Gastrocnemius medialis (tissue), 4 donors: ENCODE results near the gene COMMD9. TPM values are rescaled to one million over a fixed set of nuclear protein-coding genes. Genes with fewer than 3 reads are reported as not detected.

ENCODE experiments used
- ATAC-seq, 2 donors: fragments of 150-250 bp; one replicate each; pipeline ENCODE4 v1.9.1; 2016
- DNase-seq, 2 donors: peaks; one replicate each; pipeline ENCODE4 v3.0.0-alpha.2; 2019
- H3K27ac ChIP-seq, 4 donors: fragments of 200-600 bp; sonication (generic); 1 replicate in 1 of 4; 2 replicates in 3 of 4; pipeline ENCODE4 v1.5.1; 2016 to 2018; ENCODE audit warnings: mild to moderate bottlenecking in 2 of 4, moderate library complexity in 1 of 4
- H3K27me3 ChIP-seq, 3 donors: fragments of 200-600 bp; sonication (generic) in 2 of 3; 1 replicate in 1 of 3; 2 replicates in 2 of 3; pipeline versions ENCODE4 v1.5.1 to v1.6.0; 2016 to 2019; ENCODE audit warnings: mild to moderate bottlenecking in 1 of 3, moderate library complexity in 1 of 3
- H3K36me3 ChIP-seq, 2 donors: fragments of 200-600 bp; sonication (generic) in 1 of 2; one replicate each; pipeline ENCODE4 v1.5.1; 2017 to 2018
- H3K4me1 ChIP-seq, 2 donors: fragments of 200-600 bp; sonication (generic) in 1 of 2; one replicate each; pipeline ENCODE4 v1.5.1; 2016 to 2017; ENCODE audit warnings: mild to moderate bottlenecking in 2 of 2
- H3K4me3 ChIP-seq, 4 donors: fragments of 200-600 bp; sonication (generic) in 3 of 4; 1 replicate in 1 of 4; 2 replicates in 3 of 4; pipeline ENCODE4 v1.5.1; 2016 to 2019; ENCODE audit warnings: mild to moderate bottlenecking in 2 of 4
- H3K9me3 ChIP-seq, 3 donors: fragments of 200-600 bp; sonication (generic) in 2 of 3; 1 replicate in 1 of 3; 2 replicates in 2 of 3; pipeline ENCODE4 v1.5.1; 2016 to 2019
- CTCF ChIP-seq, 5 experiments: fragments of 450-650 bp in 3 of 5; fragments of 200-600 bp in 2 of 5; sonication (generic) in 2 of 5; IDR thresholded peaks in 4 of 5; conservative IDR thresholded peaks in 1 of 5; 1 replicate in 4 of 5; 2 replicates in 1 of 5; pipeline ENCODE4 v1.5.1; 2016 to 2019; ENCODE audit warnings: antibody characterized with exemption in 5 of 5, mild to moderate bottlenecking in 3 of 5, moderate library complexity in 3 of 5
- POLR2A ChIP-seq, 2 donors: fragments of 450-650 bp; IDR thresholded peaks; one replicate each; pipeline ENCODE4 v1.6.1; 2017; ENCODE audit warnings: antibody characterized with exemption in 2 of 2, mild to moderate bottlenecking in 2 of 2, moderate library complexity in 2 of 2
- in situ Hi-C, 4 donors: fragments of 200-750 bp; cut with MboI; loops; one replicate each; pipeline versions ENCODE4 v1.15.0 to v1.8.0; 2017; ENCODE audit warnings: low sequenced_read_pairs in 4 of 4
- intact Hi-C: fragments of 100-400 bp; cut with DNase I; formaldehyde crosslinking; loops from one replicate; pipeline ENCODE4 v1.15.1; 2023; ENCODE audit warnings: low total_unique reads
- total RNA-seq, 4 donors: library from RNA; depleted of rRNA; stranded (reverse); fragments of >200 nt; gene quantifications; one replicate each; pipeline versions ENCODE4 v1.1.0 to v1.2.3, GENCODE V29; 2016

The COMMD9 gene
- total RNA-seq, 4 donors from 2014 or later, result 51.8 to 68.6 (median 57.7) TPM

DNA sequence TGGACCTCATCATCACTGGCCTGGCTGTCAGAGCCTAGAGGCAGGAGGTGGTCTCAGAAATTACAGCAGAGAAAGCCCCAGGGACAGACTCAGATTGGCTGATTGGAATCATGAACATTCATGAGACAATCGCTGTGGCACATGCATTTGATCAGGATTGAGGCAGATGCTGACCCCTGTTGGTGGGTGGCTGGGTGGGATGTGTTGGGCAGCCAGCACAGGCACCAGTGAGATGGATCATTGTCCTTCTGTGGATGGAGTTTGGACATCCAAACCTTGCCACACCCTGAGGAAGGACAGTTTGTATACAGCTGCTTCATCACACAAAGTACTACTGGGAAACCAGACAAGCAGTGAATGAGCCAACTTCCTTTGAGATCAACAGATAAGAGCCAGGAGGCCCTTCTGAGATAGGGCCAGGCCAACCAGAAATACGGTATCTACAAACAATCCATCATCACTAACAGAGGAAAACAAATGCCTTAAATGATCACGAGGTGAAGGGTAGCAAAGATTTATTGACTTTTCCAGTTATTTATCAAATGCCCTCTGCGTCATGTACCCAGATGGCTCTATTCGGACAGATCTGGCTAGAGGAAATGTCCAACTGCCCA is 17.3 kb downstream of the COMMD9 start:
- Histone ChIP-seq H3K27me3 (no peaks in the 10 kb centered on the region), H3K9me3 (no peaks in the 10 kb centered on the region), H3K27ac (no peak overlapping the region), H3K4me3 (no peak overlapping the region), H3K4me1 (no peaks in the 10 kb centered on the region), H3K36me3 (peaks cover 2 to 53% of the 10 kb centered on the region in 2 donors)
- ATAC-seq (no peak), DNase-seq (no peak)
- in situ Hi-C loops, result loop anchor here (25.0 kb wide), 3 partner anchors 235 to 460 kb away; no protein-coding TSS in a partner anchor
- intact Hi-C loops, result no loop called here
- TF ChIP-seq CTCF (IDR thresholded peaks at IDR 0.05 in 4 of 5, conservative IDR thresholded peaks at IDR 0.05 in 1 of 5) (no peak), POLR2A (IDR thresholded peaks at IDR 0.05) (no peak)

GRCh38 chr11:36270701-36271100 is 18.5 kb downstream of the COMMD9 start:
- no peaks in the 10 kb centered on the region for H3K4me1 ChIP-seq
- no peak for ATAC-seq
- in situ Hi-C loops (loop anchor here (25.0 kb wide), 3 partner anchors 233 to 458 kb away; no protein-coding TSS in a partner anchor), intact Hi-C loops (no loop called here)
- TF ChIP-seq POLR2A (IDR thresholded peaks at IDR 0.05) (no peak), CTCF (IDR thresholded peaks at IDR 0.05 in 4 of 5, conservative IDR thresholded peaks at IDR 0.05 in 1 of 5) (no peak)
- no peak for DNase-seq
- peaks cover 2 to 47% of the 10 kb centered on the region in 2 donors for H3K36me3 ChIP-seq
- H3K27me3 ChIP-seq, result no peaks in the 10 kb centered on the region
- no peak overlapping the region for H3K4me3 ChIP-seq
- no peaks in the 10 kb centered on the region for H3K9me3 ChIP-seq
- no peak overlapping the region for H3K27ac ChIP-seq

GRCh38 chr11:36268337-36268985 is 20.8 kb downstream of the COMMD9 start:
- no peak for DNase-seq
- Histone ChIP-seq H3K36me3 (peaks cover 2 to 25% of the 10 kb centered on the region in 2 donors), H3K27ac (no peak overlapping the region), H3K27me3 (no peaks in the 10 kb centered on the region), H3K4me1 (no peaks in the 10 kb centered on the region), H3K4me3 (no peak overlapping the region), H3K9me3 (no peaks in the 10 kb centered on the region)
- in situ Hi-C loops, result loop anchor here (5.0 to 25.0 kb wide), 4 partner anchors 231 to 651 kb away; partner anchors contain the start of gene FJX1 (in 1 of the 4)
- intact Hi-C loops, result loop anchor here (5.0 to 10.0 kb wide), 2 partner anchors 114 to 226 kb away; no protein-coding TSS in a partner anchor
- no peak for TF ChIP-seq CTCF (IDR thresholded peaks at IDR 0.05 in 4 of 5, conservative IDR thresholded peaks at IDR 0.05 in 1 of 5)
- ATAC-seq, result no peak

- TF ChIP-seq POLR2A (IDR thresholded peaks at IDR 0.05) (no peak), CTCF (IDR thresholded peaks at IDR 0.05 in 4 of 5, conservative IDR thresholded peaks at IDR 0.05 in 1 of 5) (no peak)
- H3K27me3 ChIP-seq, result no peaks in the 10 kb centered on the region
- H3K36me3 ChIP-seq, result peaks cover 0 to 8% of the 10 kb centered on the region in 2 donors
- H3K9me3 ChIP-seq, result no peaks in the 10 kb centered on the region
- DNase-seq, result no peak
- H3K27ac ChIP-seq, result no peak overlapping the region
- intact Hi-C loops (loop anchor here (1.0 to 10.0 kb wide), 3 partner anchors 112 to 650 kb away; no protein-coding TSS in a partner anchor), in situ Hi-C loops (loop anchor here (5.0 to 25.0 kb wide), 4 partner anchors 229 to 649 kb away; partner anchors contain the start of gene FJX1 (in 1 of the 4))
- ATAC-seq, result no peak
- H3K4me1 ChIP-seq, result no peaks in the 10 kb centered on the region
- no peak overlapping the region for H3K4me3 ChIP-seq
Measured at GRCh38 chr11:36266767-36267166, 22.5 kb downstream of the COMMD9 start.
